Cardiac muscle cell (in vitro differentiated cells and primary cell): ENCODE results near the gene TPM1. TPM values are rescaled to one million over a fixed set of nuclear protein-coding genes. Genes with fewer than 3 reads are reported as not detected.

Experiments
- DNase-seq, 2 donors: peaks; one replicate each; pipeline versions ENCODE4 v3.0.0 to v3.0.0-alpha.2; 2010 to 2017; ENCODE audit warnings: low read depth in 1 of 2, low spot score in 1 of 2
- H3K27ac ChIP-seq: fragments of 200-600 bp; sonication (generic); 2 replicates; pipeline ENCODE4 v1.5.1; 2016
- H3K27me3 ChIP-seq: fragments of 200-600 bp; sonication (generic); 2 replicates; pipeline ENCODE4 v1.6.0; 2016; ENCODE audit warnings: control low read depth
- H3K36me3 ChIP-seq: fragments of 200-600 bp; sonication (generic); 2 replicates; pipeline ENCODE4 v1.5.1; 2016; ENCODE audit warnings: control low read depth
- H3K4me1 ChIP-seq: fragments of 200-600 bp; sonication (generic); 2 replicates; pipeline ENCODE4 v1.8.1; 2017; ENCODE audit warnings: low read depth, mild to moderate bottlenecking, mixed run types
- H3K4me3 ChIP-seq: fragments of 200-600 bp; sonication (generic); 2 replicates; pipeline ENCODE4 v1.5.1; 2016; ENCODE audit warnings: mild to moderate bottlenecking
- H3K9me3 ChIP-seq: fragments of 200-600 bp; sonication (generic); 2 replicates; pipeline ENCODE4 v1.5.1; 2017; ENCODE audit warnings: low read depth, mild to moderate bottlenecking, control low read depth
- polyA plus RNA-seq: library from polyadenylated mRNA; unstranded; fragments of >200 nt; fragmentation: Nextera tagmentation; extraction: Ambion mirVana; gene quantifications from 2 replicates; pipeline ENCODE4 v1.2.1, GENCODE V29; 2016
- total RNA-seq: library from RNA; depleted of rRNA; stranded (reverse); fragments of >200 nt; gene quantifications from 2 replicates; pipeline ENCODE4 v1.2.3, GENCODE V29; 2016
- TF ChIP-seq, protein P1 (sequence below): IDR thresholded peaks from 2 replicates; pipeline ENCODE4 v1.5.1; 2012; ENCODE audit warnings: low read depth, mild to moderate bottlenecking, low read length

Gene TPM1
- total and polyA plus RNA-seq, 2 experiments from 2014 or later, result 6,553 to 10,138 TPM

DNA sequence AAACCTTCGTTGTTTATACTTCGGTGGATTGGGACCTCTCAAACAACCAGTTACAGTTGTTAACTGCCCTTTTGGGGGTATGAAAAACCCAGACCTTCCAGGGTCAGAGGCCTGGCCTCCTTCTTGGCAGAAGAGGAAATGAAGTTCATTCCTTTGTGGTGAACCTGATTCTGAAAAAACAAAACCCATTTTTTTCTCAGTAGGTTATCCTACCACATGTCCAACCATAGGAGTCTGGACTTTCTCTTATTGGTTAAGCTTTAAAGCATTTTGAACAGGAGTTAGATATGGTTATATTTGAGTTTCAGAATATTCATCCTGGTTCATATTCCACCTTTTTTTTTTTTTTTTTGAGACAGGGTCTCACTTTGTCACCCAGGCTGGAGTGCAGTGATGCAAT, 71.9 kb downstream of the TPM1 start:
- DNase-seq, result no peak
- TF ChIP-seq, protein P1, sequence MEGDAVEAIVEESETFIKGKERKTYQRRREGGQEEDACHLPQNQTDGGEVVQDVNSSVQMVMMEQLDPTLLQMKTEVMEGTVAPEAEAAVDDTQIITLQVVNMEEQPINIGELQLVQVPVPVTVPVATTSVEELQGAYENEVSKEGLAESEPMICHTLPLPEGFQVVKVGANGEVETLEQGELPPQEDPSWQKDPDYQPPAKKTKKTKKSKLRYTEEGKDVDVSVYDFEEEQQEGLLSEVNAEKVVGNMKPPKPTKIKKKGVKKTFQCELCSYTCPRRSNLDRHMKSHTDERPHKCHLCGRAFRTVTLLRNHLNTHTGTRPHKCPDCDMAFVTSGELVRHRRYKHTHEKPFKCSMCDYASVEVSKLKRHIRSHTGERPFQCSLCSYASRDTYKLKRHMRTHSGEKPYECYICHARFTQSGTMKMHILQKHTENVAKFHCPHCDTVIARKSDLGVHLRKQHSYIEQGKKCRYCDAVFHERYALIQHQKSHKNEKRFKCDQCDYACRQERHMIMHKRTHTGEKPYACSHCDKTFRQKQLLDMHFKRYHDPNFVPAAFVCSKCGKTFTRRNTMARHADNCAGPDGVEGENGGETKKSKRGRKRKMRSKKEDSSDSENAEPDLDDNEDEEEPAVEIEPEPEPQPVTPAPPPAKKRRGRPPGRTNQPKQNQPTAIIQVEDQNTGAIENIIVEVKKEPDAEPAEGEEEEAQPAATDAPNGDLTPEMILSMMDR, result no peak
- no peaks in the 10 kb centered on the region for H3K9me3 ChIP-seq

More for the DNA sequence above, 71.9 kb downstream of the TPM1 start:
- Histone ChIP-seq H3K4me3 (no peak overlapping the region), H3K4me1 (no peaks in the 10 kb centered on the region), H3K27ac (no peak overlapping the region), H3K36me3 (no peaks in the 10 kb centered on the region), H3K27me3 (no peaks in the 10 kb centered on the region)

Other genes with a start within 250 kb of the TPM1 start
- gene LACTB, start 79.1 kb downstream of the TPM1 start, total RNA-seq, result 13.3 and 14.1 TPM in 2 replicates
- 14.0 and 18.0 TPM in 2 replicates for gene LACTB, start 79.1 kb downstream of the TPM1 start, polyA plus RNA-seq
- gene RPS27L, start 114.7 kb downstream of the TPM1 start, total RNA-seq, result 30.6 and 54.1 TPM in 2 replicates
- gene RPS27L, start 114.7 kb downstream of the TPM1 start, polyA plus RNA-seq, result 325 and 326 TPM in 2 replicates
- 8.0 and 12.4 TPM in 2 replicates for gene RAB8B, start 146.9 kb downstream of the TPM1 start, total RNA-seq
- gene RAB8B, start 146.9 kb downstream of the TPM1 start, polyA plus RNA-seq, result 5.1 and 8.2 TPM in 2 replicates
- 6.7 and 12.4 TPM in 2 replicates for gene APH1B, start 234.9 kb downstream of the TPM1 start, total RNA-seq
- gene APH1B, start 234.9 kb downstream of the TPM1 start, polyA plus RNA-seq, result 10.2 and 14.4 TPM in 2 replicates